K562 (cell line): Measurements from ENCODE around the gene SRMS. TPM values are rescaled to one million over a fixed set of nuclear protein-coding genes. Genes with fewer than 3 reads are reported as not detected.

Experiments used
- ATF6 ChIP-seq: sonication (generic); formaldehyde crosslinking; IDR thresholded peaks from 2 replicates; pipeline ENCODE4 v1.4.0; 2020; ENCODE audit warnings: mild to moderate bottlenecking, missing genetic modification reagents
- ATF7 ChIP-seq: fragments of 450-650 bp; IDR thresholded peaks from 2 replicates; pipeline ENCODE4 v1.7.1; 2014; ENCODE audit warnings: mild to moderate bottlenecking, moderate library complexity
- BRCA1 ChIP-seq, 2 experiments: fragments of 450-650 bp in 1 of 2; sonication (generic) in 1 of 2; formaldehyde crosslinking in 1 of 2; IDR thresholded peaks; 2 replicates each; pipeline versions ENCODE4 v1.5.0 to v1.6.1; 2017 to 2020; ENCODE audit warnings: mild to moderate bottlenecking in 1 of 2, missing genetic modification reagents in 1 of 2
- E2F1 ChIP-seq: sonication (generic); formaldehyde crosslinking; IDR thresholded peaks from 2 replicates; pipeline ENCODE4 v1.8.1; 2023; ENCODE audit warnings: mild to moderate bottlenecking, missing genetic modification reagents, moderate library complexity
- E2F6 ChIP-seq, 2 experiments: IDR thresholded peaks; 2 replicates each; pipeline ENCODE4 v1.6.1; 2011; ENCODE audit warnings: borderline replicate concordance in 1 of 2, control low read depth in 1 of 2, low read depth in 1 of 2, low read length in 1 of 2, mild to moderate bottlenecking in 1 of 2, mixed read lengths in 1 of 2, moderate library complexity in 1 of 2; ENCODE audit not compliant: insufficient read depth in 1 of 2, insufficient read length in 1 of 2, poor library complexity in 1 of 2, severe bottlenecking in 1 of 2; ENCODE audit errors: extremely low read depth in 1 of 2
- ELF1 ChIP-seq: fragments of 200-800 bp; sonication (Bioruptor generic); IDR thresholded peaks from 2 replicates; pipeline ENCODE4 v1.6.1; 2016; ENCODE audit warnings: missing genetic modification characterization, missing compliant biosample characterization
- ELK3 ChIP-seq: fragments of 450-650 bp; formaldehyde crosslinking; IDR thresholded peaks from 2 replicates; pipeline ENCODE4 v1.4.0; 2020; ENCODE audit warnings: mild to moderate bottlenecking
- GTF2E2 ChIP-seq: fragments of 200-800 bp; sonication (Bioruptor generic); IDR thresholded peaks from 2 replicates; pipeline ENCODE4 v1.6.1; 2016; ENCODE audit warnings: missing genetic modification characterization, missing compliant biosample characterization
- IRF2 ChIP-seq: sonication (generic); formaldehyde crosslinking; IDR thresholded peaks from 2 replicates; pipeline ENCODE4 v1.8.1; 2022; ENCODE audit warnings: mild to moderate bottlenecking, missing genetic modification reagents
- KAT2B ChIP-seq: IDR thresholded peaks from one replicate; pipeline ENCODE4 v1.6.1; 2012; ENCODE audit warnings: low read depth, mild to moderate bottlenecking, control low read depth, inconsistent platforms, low read length, moderate library complexity
- MXI1 ChIP-seq: IDR thresholded peaks from 2 replicates; pipeline ENCODE4 v1.6.1; 2011; ENCODE audit warnings: low read depth, mild to moderate bottlenecking, improper control_type of control experiment, low read length
- NBN ChIP-seq: fragments of 450-650 bp; IDR thresholded peaks from 2 replicates; pipeline ENCODE4 v1.6.1; 2016; ENCODE audit warnings: low read depth, mild to moderate bottlenecking
- NCOA2 ChIP-seq, 2 experiments: fragments of 450-650 bp; IDR thresholded peaks; 2 replicates each; pipeline ENCODE4 v1.6.1; 2018; ENCODE audit warnings: mild to moderate bottlenecking in 2 of 2, moderate library complexity in 1 of 2; ENCODE audit not compliant: partially characterized antibody in 2 of 2
- POLR2H ChIP-seq: IDR thresholded peaks from 2 replicates; pipeline ENCODE4 v1.6.1; 2016; ENCODE audit warnings: missing genetic modification characterization, low read depth, mild to moderate bottlenecking, control low read depth, missing compliant biosample characterization, moderate library complexity
- RBM39 ChIP-seq: fragments of 200-400 bp; formaldehyde crosslinking; optimal IDR thresholded peaks from 2 replicates; pipeline ENCODE3; 2018; ENCODE audit warnings: low read depth, low read length
- TBP ChIP-seq: optimal IDR thresholded peaks from 2 replicates; pipeline ENCODE3; 2011; ENCODE audit warnings: low read depth, low read length, improper control_type of control experiment
- ZBTB2 ChIP-seq: fragments of 450-650 bp; IDR thresholded peaks from 2 replicates; pipeline ENCODE4 v1.6.1; 2016; ENCODE audit warnings: antibody characterized with exemption
- ZBTB34 ChIP-seq: fragments of 250-450 bp; sonication (Bioruptor Pico); IDR thresholded peaks from 2 replicates; pipeline ENCODE4 v1.8.0; 2021; ENCODE audit warnings: mild to moderate bottlenecking, moderate library complexity
- ZNF239 ChIP-seq: fragments of 250-450 bp; sonication (Bioruptor Pico); IDR thresholded peaks from 2 replicates; pipeline ENCODE4 v1.4.0; 2020; ENCODE audit warnings: mild to moderate bottlenecking
- ZNF444 ChIP-seq: fragments of 250-450 bp; sonication (Bioruptor Pico); IDR thresholded peaks from 2 replicates; pipeline ENCODE4 v1.4.0; 2020; ENCODE audit warnings: mild to moderate bottlenecking, moderate library complexity
- polyA plus RNA-seq, 8 experiments: library from polyadenylated mRNA; depleted of rRNA in 4 of 8; stranded (reverse) in 5 of 8; unstranded in 3 of 8; fragments of >200 nt; fragmentation: Nextera tagmentation in 2 of 8; fragmentation: Illumina TruSeq in 1 of 8; extraction: Ambion mirVana in 2 of 8; extraction: Trizol in 1 of 8; gene quantifications; 2 replicates each; pipeline versions ENCODE4 v1.2.1 to v1.2.3, GENCODE V29; 2011 to 2014; ENCODE audit warnings: inconsistent platforms in 1 of 8, missing spikeins in 1 of 8
- total RNA-seq, 7 experiments: library from RNA; depleted of rRNA in 6 of 7; stranded (reverse); fragments of >200 nt in 6 of 7; fragmentation: Illumina TruSeq in 2 of 7; extraction: Trizol in 2 of 7; gene quantifications; 2 replicates each; pipeline versions ENCODE4 v1.2.1 to v1.2.3, GENCODE V29; 2011 to 2021; ENCODE audit warnings: low replicate concordance in 1 of 7

The SRMS gene
- total and polyA plus RNA-seq, 9 of the 15 experiments (the other 6 are each of a cell fraction or from before 2014, with no cell fraction given), result 0.07 TPM; not detected in 8

- TF ChIP-seq TBP (peak; percentile 61), ATF7 (no peak), NCOA2 (IDR thresholded peaks at IDR 0.05; ENCODE audit: partially characterized antibody in 2 of 2) (no peak), GTF2E2 (tag) (no peak), RBM39 (no peak), ELF1 (tag) (no peak), KAT2B (no peak), NBN (no peak), ZNF444 (no peak), ATF6 (no peak), ELK3 (CRISPR knock-in tag) (no peak), ZNF239 (CRISPR knock-in tag) (no peak), BRCA1 (IDR thresholded peaks at IDR 0.05) (no peak), BRCA1 (CRISPR knock-in tag; IDR thresholded peaks at IDR 0.05) (no peak), POLR2H (tag) (no peak), E2F6 (IDR thresholded peaks at IDR 0.05; ENCODE audit: borderline replicate concordance in 1 of 2, extremely low read depth in 1 of 2, insufficient read depth in 1 of 2, insufficient read length in 1 of 2, low read depth in 1 of 2, low read length in 1 of 2, poor library complexity in 1 of 2, severe bottlenecking in 1 of 2) (peak in 1 of 2 experiments; percentile 62), IRF2 (CRISPR knock-in tag) (no peak), ZBTB2 (no peak), MXI1 (no peak), ZBTB34 (CRISPR knock-in tag) (no peak), E2F1 (CRISPR knock-in tag) (no peak)
These were observed 26.7 kb upstream of the SRMS start, which contains the start of gene HELZ2 (continued) for GRCh38 chr20:63574156-63574828.
